GM12878 (cell line): ENCODE data around the gene PRR35. TPM values are rescaled to one million over a fixed set of nuclear protein-coding genes. Genes with fewer than 3 reads are reported as not detected.

ENCODE experiments used
- ATAC-seq: fragments of 200-7000 bp; cut with Tn5 transposase; 3 replicates; pipeline ENCODE4 v1.9.1; 2020; ENCODE audit warnings: mild to moderate bottlenecking, moderate library complexity
- BruUV-seq: library from RNA; stranded (reverse); fragments of 400-500 nt; replicated peaks from 2 replicates; lab custom pipeline; 2021; lab: Mats Ljungman, UMichigan
- CTCF ChIA-PET: fragments of 300-600 bp; sonication (Branson Sonifier 250); formaldehyde crosslinking; extraction: SDS; loops from one replicate; lab custom pipeline; 2021; ENCODE audit warnings: inconsistent platforms; lab: Yijun Ruan, JAX
- POLR2A ChIA-PET: fragments of 350-600 bp; formaldehyde crosslinking; extraction: SDS; loops from one replicate; lab custom pipeline; 2021; ENCODE audit warnings: inconsistent platforms; lab: Charles Lee
- RAD21 ChIA-PET: fragments of 300-600 bp; sonication (Branson Sonifier 250); formaldehyde crosslinking; loops from one replicate; lab custom pipeline; 2023; ENCODE audit warnings: antibody characterized with exemption; ENCODE audit not compliant: unreplicated experiment; lab: Charles Lee
- SMC1A ChIA-PET: fragments of 300-600 bp; sonication (Branson Sonifier 250); formaldehyde crosslinking; loops from one replicate; lab custom pipeline; 2023; ENCODE audit not compliant: unreplicated experiment, uncharacterized antibody; lab: Charles Lee
- DNase-seq: peaks from one replicate; pipeline ENCODE4 v3.0.0-alpha.2; 2011; ENCODE audit warnings: low read depth, low spot score
- FAIRE-seq: peaks from 3 replicates; lab custom pipeline; 2011; peaks lifted over from hg19 to GRCh38; lab: Jason Lieb, UNC
- H2AFZ ChIP-seq: 2 replicates; pipeline ENCODE4 v1.6.0; 2011; ENCODE audit warnings: low read depth, low read length, control low read depth; ENCODE audit not compliant: control insufficient read depth
- H3K27ac ChIP-seq: 2 replicates; pipeline ENCODE4 v1.5.1; 2011; ENCODE audit warnings: control low read depth; ENCODE audit not compliant: control insufficient read depth, insufficient read depth
- H3K27me3 ChIP-seq, 2 experiments: replicated peaks in 1 of 2; 2 replicates each; pipeline versions ENCODE4 v1.6.0 to v1.6.1; 2011; ENCODE audit warnings: low read length in 1 of 2; ENCODE audit not compliant: control insufficient read depth in 2 of 2, insufficient read depth in 2 of 2
- H3K36me3 ChIP-seq, 2 experiments: 2 replicates each; pipeline ENCODE4 v1.5.1; 2011; ENCODE audit warnings: low read length in 1 of 2; ENCODE audit not compliant: control insufficient read depth in 2 of 2, insufficient read depth in 2 of 2
- H3K4me1 ChIP-seq: 2 replicates; pipeline ENCODE4 v1.6.1; 2011; ENCODE audit warnings: mild to moderate bottlenecking, low read length, moderate library complexity, mixed read lengths; ENCODE audit not compliant: control insufficient read depth, insufficient read depth
- H3K4me2 ChIP-seq: 2 replicates; pipeline ENCODE4 v1.6.0; 2011; ENCODE audit warnings: control low read depth; ENCODE audit not compliant: control insufficient read depth, insufficient read depth
- H3K4me3 ChIP-seq: fragments of 200-600 bp; sonication (generic); 2 replicates; pipeline ENCODE4 v1.5.1; 2016
- H3K79me2 ChIP-seq: 2 replicates; pipeline ENCODE4 v1.6.0; 2011; ENCODE audit warnings: low read length; ENCODE audit not compliant: control insufficient read depth, insufficient read depth
- H3K9ac ChIP-seq: 2 replicates; pipeline ENCODE4 v1.8.0; 2011; ENCODE audit warnings: low read length, control low read depth, mixed read lengths; ENCODE audit not compliant: control insufficient read depth, insufficient read depth
- H3K9me3 ChIP-seq: replicated peaks from 3 replicates; pipeline ENCODE4 v1.5.1; 2011; ENCODE audit warnings: mild to moderate bottlenecking, low read length; ENCODE audit not compliant: control insufficient read depth, insufficient read depth
- H4K20me1 ChIP-seq: 2 replicates; pipeline ENCODE4 v1.6.0; 2011; ENCODE audit not compliant: control insufficient read depth, insufficient read depth
- BCL11A ChIP-seq: IDR thresholded peaks from 2 replicates; pipeline ENCODE4 v1.6.1; 2011; ENCODE audit warnings: low read depth, low read length
- FOXM1 ChIP-seq: IDR thresholded peaks from 2 replicates; pipeline ENCODE4 v1.6.1; 2012; ENCODE audit warnings: low read depth, mild to moderate bottlenecking, inconsistent platforms, low read length, moderate library complexity
- LARP7 ChIP-seq: fragments of 450-650 bp; IDR thresholded peaks from 2 replicates; pipeline ENCODE4 v1.6.1; 2017; ENCODE audit warnings: mild to moderate bottlenecking
- NRF1 ChIP-seq: conservative IDR thresholded peaks from 2 replicates; pipeline ENCODE4 v1.6.1; 2011; ENCODE audit warnings: mild to moderate bottlenecking, low read depth, low read length, improper control_type of control experiment
- PML ChIP-seq: IDR thresholded peaks from 2 replicates; pipeline ENCODE4 v1.6.1; 2012; ENCODE audit warnings: low read length, inconsistent platforms
- SMC3 ChIP-seq: IDR thresholded peaks from 2 replicates; pipeline ENCODE4 v1.6.1; 2011; ENCODE audit warnings: low read length, improper control_type of control experiment, borderline replicate concordance
- TAF1 ChIP-seq: IDR thresholded peaks from 2 replicates; pipeline ENCODE4 v1.6.1; 2011; ENCODE audit warnings: mild to moderate bottlenecking, low read depth, low read length, borderline replicate concordance
- WGBS: methylation state at CpG from one replicate; pipeline ENCODE4 v1.1.6; 2016; ENCODE audit warnings: low lambda C conversion rate; ENCODE audit not compliant: insufficient replicate concordance, insufficient coverage; ENCODE audit errors: missing lambda C conversion rate; 5-methylcytosine and 5-hydroxymethylcytosine counted together
- in situ Hi-C: fragments of 300-500 bp; cut with MboI; formaldehyde crosslinking; loops from 9 replicates; pipeline ENCODE4 v1.14.3; 2018; ENCODE audit warnings: mixed read lengths
- intact Hi-C: fragments of 100-400 bp; cut with micrococcal nuclease; formaldehyde crosslinking; loops from one replicate; pipeline ENCODE4 v1.14.2; 2022; ENCODE audit not compliant: unreplicated experiment
- polyA plus RNA-seq, 11 experiments: library from polyadenylated mRNA; depleted of rRNA in 4 of 11; unstranded in 6 of 11; stranded (reverse) in 5 of 11; fragments of >200 nt; fragmentation: Nextera tagmentation in 4 of 11; fragmentation: Illumina TruSeq in 1 of 11; extraction: Ambion mirVana in 4 of 11; extraction: Trizol in 1 of 11; gene quantifications; 1 replicate in 1 of 11; 2 replicates in 10 of 11; pipeline versions ENCODE4 v1.2.1 to v1.2.3, GENCODE V29; 2011 to 2016; ENCODE audit warnings: inconsistent platforms in 2 of 11, missing spikeins in 2 of 11, low read depth in 1 of 11
- total RNA-seq, 4 experiments: library from RNA; depleted of rRNA in 3 of 4; stranded (reverse); fragments of >200 nt in 3 of 4; fragmentation: Illumina TruSeq in 1 of 4; extraction: Trizol in 1 of 4; gene quantifications; 2 replicates each; pipeline versions ENCODE4 v1.2.1 to v1.2.3, GENCODE V29; 2013 to 2021
- TF ChIP-seq, protein P1 (sequence below): fragments of 450-650 bp; formaldehyde crosslinking; IDR thresholded peaks from 2 replicates; pipeline ENCODE4 v1.4.0; 2022; ENCODE audit warnings: mild to moderate bottlenecking, moderate library complexity
- TF ChIP-seq, protein P2 (sequence below): IDR thresholded peaks from 2 replicates; pipeline ENCODE4 v1.6.1; 2011; ENCODE audit warnings: borderline replicate concordance, low read depth, mild to moderate bottlenecking, moderate library complexity, low read length; ENCODE audit not compliant: insufficient read depth, poor library complexity, severe bottlenecking
- TF ChIP-seq, protein P3 (sequence below): fragments of 450-650 bp; formaldehyde crosslinking; IDR thresholded peaks from 2 replicates; pipeline ENCODE4 v1.4.0; 2020; ENCODE audit warnings: mild to moderate bottlenecking, moderate library complexity
- TF ChIP-seq, protein P4 (sequence below): fragments of 450-650 bp; IDR thresholded peaks from 2 replicates; pipeline ENCODE4 v1.6.1; 2016; ENCODE audit warnings: mild to moderate bottlenecking

Gene PRR35
- total and polyA plus RNA-seq, 10 of the 15 experiments (the other 5 are each of a cell fraction or from before 2014, with no cell fraction given): not detected

DNA sequence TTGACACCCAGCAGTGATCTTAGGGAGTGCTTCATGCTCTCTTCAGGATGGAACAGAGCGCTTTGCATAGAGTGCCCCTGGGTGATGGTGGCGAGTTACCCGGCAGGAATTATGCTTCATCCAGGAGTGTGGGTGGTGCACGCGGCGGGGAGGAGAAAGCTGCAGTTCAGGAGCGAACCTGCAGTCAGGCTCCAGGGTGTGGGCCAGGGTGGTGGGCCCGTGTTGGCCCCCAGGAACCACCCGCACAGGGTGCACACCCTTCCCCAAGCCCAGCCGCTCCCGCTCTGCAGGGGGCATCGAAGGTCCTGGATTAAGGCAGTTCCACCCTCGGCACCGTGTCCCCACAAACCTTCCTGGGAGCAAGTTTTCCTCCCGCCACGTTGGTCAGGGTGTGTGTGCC lies 33.6 kb downstream of the PRR35 start (continued):
- TF ChIP-seq, protein P1, sequence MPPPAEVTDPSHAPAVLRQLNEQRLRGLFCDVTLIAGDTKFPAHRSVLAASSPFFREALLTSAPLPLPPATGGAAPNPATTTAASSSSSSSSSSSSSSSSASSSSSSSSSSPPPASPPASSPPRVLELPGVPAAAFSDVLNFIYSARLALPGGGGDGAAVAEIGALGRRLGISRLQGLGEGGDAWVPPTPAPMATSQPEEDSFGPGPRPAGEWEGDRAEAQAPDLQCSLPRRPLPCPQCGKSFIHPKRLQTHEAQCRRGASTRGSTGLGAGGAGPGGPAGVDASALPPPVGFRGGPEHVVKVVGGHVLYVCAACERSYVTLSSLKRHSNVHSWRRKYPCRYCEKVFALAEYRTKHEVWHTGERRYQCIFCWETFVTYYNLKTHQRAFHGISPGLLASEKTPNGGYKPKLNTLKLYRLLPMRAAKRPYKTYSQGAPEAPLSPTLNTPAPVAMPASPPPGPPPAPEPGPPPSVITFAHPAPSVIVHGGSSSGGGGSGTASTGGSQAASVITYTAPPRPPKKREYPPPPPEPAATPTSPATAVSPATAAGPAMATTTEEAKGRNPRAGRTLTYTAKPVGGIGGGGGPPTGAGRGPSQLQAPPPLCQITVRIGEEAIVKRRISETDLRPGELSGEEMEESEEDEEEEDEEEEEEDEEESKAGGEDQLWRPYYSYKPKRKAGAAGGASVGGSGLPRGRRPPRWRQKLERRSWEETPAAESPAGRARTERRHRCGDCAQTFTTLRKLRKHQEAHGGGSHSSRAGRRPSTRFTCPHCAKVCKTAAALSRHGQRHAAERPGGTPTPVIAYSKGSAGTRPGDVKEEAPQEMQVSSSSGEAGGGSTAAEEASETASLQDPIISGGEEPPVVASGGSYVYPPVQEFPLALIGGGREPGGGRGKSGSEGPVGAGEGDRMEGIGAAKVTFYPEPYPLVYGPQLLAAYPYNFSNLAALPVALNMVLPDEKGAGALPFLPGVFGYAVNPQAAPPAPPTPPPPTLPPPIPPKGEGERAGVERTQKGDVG (CRISPR knock-in tag): no peak
- TF ChIP-seq, protein P2, sequence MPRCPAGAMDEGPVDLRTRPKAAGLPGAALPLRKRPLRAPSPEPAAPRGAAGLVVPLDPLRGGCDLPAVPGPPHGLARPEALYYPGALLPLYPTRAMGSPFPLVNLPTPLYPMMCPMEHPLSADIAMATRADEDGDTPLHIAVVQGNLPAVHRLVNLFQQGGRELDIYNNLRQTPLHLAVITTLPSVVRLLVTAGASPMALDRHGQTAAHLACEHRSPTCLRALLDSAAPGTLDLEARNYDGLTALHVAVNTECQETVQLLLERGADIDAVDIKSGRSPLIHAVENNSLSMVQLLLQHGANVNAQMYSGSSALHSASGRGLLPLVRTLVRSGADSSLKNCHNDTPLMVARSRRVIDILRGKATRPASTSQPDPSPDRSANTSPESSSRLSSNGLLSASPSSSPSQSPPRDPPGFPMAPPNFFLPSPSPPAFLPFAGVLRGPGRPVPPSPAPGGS: no peak
- no peak for TF ChIP-seq FOXM1

DNA sequence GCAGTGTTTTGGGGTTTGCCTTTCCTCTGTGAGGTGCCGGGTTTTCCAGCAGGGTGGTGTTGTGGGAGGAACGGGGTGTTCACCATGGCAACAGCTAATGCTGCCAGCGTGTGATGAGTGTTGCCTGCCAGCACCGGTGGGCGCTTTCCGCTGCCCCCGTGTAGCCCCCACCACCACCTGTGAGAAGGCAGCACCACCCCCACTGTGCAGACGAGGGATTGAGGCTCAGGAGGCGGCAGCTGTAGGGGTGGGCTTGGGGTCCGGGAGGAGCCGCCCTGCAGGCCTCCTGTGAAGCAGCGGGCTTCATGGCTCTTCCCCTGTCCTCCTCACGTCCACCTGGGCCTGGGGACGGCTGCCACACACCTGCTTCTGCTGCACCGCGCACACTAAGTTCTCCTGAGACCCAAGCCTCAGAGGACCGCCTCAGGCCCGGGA lies 34.9 kb downstream of the PRR35 start:
- no peak for DNase-seq
- CTCF ChIA-PET: no interaction called here
- no peaks in the 10 kb centered on the region for H3K27me3 ChIP-seq
- peaks cover 8% of the 10 kb centered on the region for H3K4me1 ChIP-seq
- RAD21 ChIA-PET: no interaction called here
- no peak overlapping the region for H3K4me3 ChIP-seq
- no peak overlapping the region for H2AFZ ChIP-seq
- POLR2A ChIA-PET: no interaction called here
- H3K27ac ChIP-seq: no peak overlapping the region
- no peak for ATAC-seq
- H3K4me2 ChIP-seq: no peak overlapping the region
- H4K20me1 ChIP-seq: no peaks in the 10 kb centered on the region
- in situ Hi-C loops (no loop called here), intact Hi-C loops (no loop called here)
- SMC1A ChIA-PET: no interaction called here
- H3K9ac ChIP-seq: no peak overlapping the region
- WGBS: 86% methylated on average over 18 of the region's 18 CpGs
- H3K79me2 ChIP-seq: peaks cover 11% of the 10 kb centered on the region
- FAIRE-seq: no peak
- peaks cover 0 to 4% of the 10 kb centered on the region in 2 experiments; a peak in 2 of 4 replicates for H3K36me3 ChIP-seq
- no peaks in the 10 kb centered on the region; the same call in 2 of the 3 replicates for H3K9me3 ChIP-seq
- no TSS peak for BruUV-seq
- TF ChIP-seq, protein P3, sequence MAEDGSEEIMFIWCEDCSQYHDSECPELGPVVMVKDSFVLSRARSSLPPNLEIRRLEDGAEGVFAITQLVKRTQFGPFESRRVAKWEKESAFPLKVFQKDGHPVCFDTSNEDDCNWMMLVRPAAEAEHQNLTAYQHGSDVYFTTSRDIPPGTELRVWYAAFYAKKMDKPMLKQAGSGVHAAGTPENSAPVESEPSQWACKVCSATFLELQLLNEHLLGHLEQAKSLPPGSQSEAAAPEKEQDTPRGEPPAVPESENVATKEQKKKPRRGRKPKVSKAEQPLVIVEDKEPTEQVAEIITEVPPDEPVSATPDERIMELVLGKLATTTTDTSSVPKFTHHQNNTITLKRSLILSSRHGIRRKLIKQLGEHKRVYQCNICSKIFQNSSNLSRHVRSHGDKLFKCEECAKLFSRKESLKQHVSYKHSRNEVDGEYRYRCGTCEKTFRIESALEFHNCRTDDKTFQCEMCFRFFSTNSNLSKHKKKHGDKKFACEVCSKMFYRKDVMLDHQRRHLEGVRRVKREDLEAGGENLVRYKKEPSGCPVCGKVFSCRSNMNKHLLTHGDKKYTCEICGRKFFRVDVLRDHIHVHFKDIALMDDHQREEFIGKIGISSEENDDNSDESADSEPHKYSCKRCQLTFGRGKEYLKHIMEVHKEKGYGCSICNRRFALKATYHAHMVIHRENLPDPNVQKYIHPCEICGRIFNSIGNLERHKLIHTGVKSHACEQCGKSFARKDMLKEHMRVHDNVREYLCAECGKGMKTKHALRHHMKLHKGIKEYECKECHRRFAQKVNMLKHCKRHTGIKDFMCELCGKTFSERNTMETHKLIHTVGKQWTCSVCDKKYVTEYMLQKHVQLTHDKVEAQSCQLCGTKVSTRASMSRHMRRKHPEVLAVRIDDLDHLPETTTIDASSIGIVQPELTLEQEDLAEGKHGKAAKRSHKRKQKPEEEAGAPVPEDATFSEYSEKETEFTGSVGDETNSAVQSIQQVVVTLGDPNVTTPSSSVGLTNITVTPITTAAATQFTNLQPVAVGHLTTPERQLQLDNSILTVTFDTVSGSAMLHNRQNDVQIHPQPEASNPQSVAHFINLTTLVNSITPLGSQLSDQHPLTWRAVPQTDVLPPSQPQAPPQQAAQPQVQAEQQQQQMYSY (CRISPR knock-in tag): no peak
- TF ChIP-seq BCL11A (no peak), TAF1 (no peak), LARP7 (no peak), NRF1 (no peak), PML (no peak), SMC3 (no peak)
- TF ChIP-seq, protein P4, sequence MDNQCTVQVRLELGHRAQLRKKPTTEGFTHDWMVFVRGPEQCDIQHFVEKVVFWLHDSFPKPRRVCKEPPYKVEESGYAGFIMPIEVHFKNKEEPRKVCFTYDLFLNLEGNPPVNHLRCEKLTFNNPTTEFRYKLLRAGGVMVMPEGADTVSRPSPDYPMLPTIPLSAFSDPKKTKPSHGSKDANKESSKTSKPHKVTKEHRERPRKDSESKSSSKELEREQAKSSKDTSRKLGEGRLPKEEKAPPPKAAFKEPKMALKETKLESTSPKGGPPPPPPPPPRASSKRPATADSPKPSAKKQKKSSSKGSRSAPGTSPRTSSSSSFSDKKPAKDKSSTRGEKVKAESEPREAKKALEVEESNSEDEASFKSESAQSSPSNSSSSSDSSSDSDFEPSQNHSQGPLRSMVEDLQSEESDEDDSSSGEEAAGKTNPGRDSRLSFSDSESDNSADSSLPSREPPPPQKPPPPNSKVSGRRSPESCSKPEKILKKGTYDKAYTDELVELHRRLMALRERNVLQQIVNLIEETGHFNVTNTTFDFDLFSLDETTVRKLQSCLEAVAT: no peak
